Activated T-helper 2 cell treated with anti-CD3 and anti-CD28 coated beads, Interferon-gamma antibody, Interleukin-2, Interleukin-4, amounts not matched to agents 10 μg/mL and 5 μg/mL and 100 μg/mL, durations not matched to agents 14 hours and 24 hours and 36 hours (primary cell): ENCODE results near the gene B3GALT5. TPM values are rescaled to one million over a fixed set of nuclear protein-coding genes. Genes with fewer than 3 reads are reported as not detected.

ENCODE experiments used
- DNase-seq: peaks from one replicate; pipeline ENCODE4 v3.0.0; 2021; ENCODE audit warnings: low spot score
- H3K27ac Mint-ChIP-seq: one replicate; pipeline ENCODE4 v1.8.0; 2021; ENCODE audit warnings: mixed read lengths
- H3K27me3 Mint-ChIP-seq: one replicate; pipeline ENCODE4 v1.8.0; 2021; ENCODE audit warnings: low read depth, mixed read lengths
- H3K36me3 Mint-ChIP-seq: one replicate; pipeline ENCODE4 v1.8.0; 2021; ENCODE audit warnings: low read depth, mixed read lengths
- H3K4me1 Mint-ChIP-seq: one replicate; pipeline ENCODE4 v1.8.0; 2021; ENCODE audit warnings: low read depth, mixed read lengths
- H3K4me3 Mint-ChIP-seq: one replicate; pipeline ENCODE4 v1.8.0; 2021; ENCODE audit warnings: low read depth, mild to moderate bottlenecking, moderate library complexity, mixed read lengths
- H3K9me3 Mint-ChIP-seq: one replicate; pipeline ENCODE4 v1.8.0; 2021; ENCODE audit warnings: mixed read lengths
- intact Hi-C: fragments of 100-400 bp; cut with micrococcal nuclease; formaldehyde crosslinking; loops from one replicate; pipeline ENCODE4 v1.15.1; 2023
- total RNA-seq: library from RNA; stranded (reverse); gene quantifications from 2 replicates; pipeline ENCODE4 v1.2.3, GENCODE V29; 2022

B3GALT5 gene
- total RNA-seq, 1 donor from 2014 or later = not detected

GRCh38 chr21:39658066-39658465 is 45.3 kb downstream of the B3GALT5 start:
- Mint-ChIP-seq H3K27ac (no peak overlapping the region), H3K4me1 (no peaks in the 10 kb centered on the region), H3K36me3 (no peaks in the 10 kb centered on the region), H3K9me3 (peaks cover 4% of the 10 kb centered on the region), H3K4me3 (no peak overlapping the region), H3K27me3 (peaks cover 5% of the 10 kb centered on the region)
- DNase-seq = no peak
- intact Hi-C loops = no loop called here

GRCh38 chr21:39659070-39659815 is 46.5 kb downstream of the B3GALT5 start:
- Mint-ChIP-seq H3K36me3 (no peaks in the 10 kb centered on the region), H3K27me3 (peaks cover 5% of the 10 kb centered on the region), H3K27ac (no peak overlapping the region), H3K4me1 (no peaks in the 10 kb centered on the region), H3K4me3 (no peak overlapping the region), H3K9me3 (no peaks in the 10 kb centered on the region)
- DNase-seq = no peak
- intact Hi-C loops = no loop called here

GRCh38 chr21:39660191-39660980 is 47.6 kb downstream of the B3GALT5 start:
- Mint-ChIP-seq H3K27me3 (peaks cover 5% of the 10 kb centered on the region), H3K4me3 (no peak overlapping the region), H3K4me1 (no peaks in the 10 kb centered on the region), H3K27ac (no peak overlapping the region), H3K9me3 (no peaks in the 10 kb centered on the region), H3K36me3 (no peaks in the 10 kb centered on the region)
- no peak for DNase-seq
- intact Hi-C loops = no loop called here

GRCh38 chr21:39661121-39661520 is 48.4 kb downstream of the B3GALT5 start:
- peaks cover 5% of the 10 kb centered on the region for H3K27me3 Mint-ChIP-seq
- H3K9me3 Mint-ChIP-seq = no peaks in the 10 kb centered on the region
- H3K27ac Mint-ChIP-seq = no peak overlapping the region
- no peaks in the 10 kb centered on the region for H3K36me3 Mint-ChIP-seq
- H3K4me3 Mint-ChIP-seq = no peak overlapping the region
- no peak for DNase-seq
- intact Hi-C loops = no loop called here
- H3K4me1 Mint-ChIP-seq = no peaks in the 10 kb centered on the region

GRCh38 chr21:39661740-39662139 is 49.0 kb downstream of the B3GALT5 start:
- Mint-ChIP-seq H3K36me3 (no peaks in the 10 kb centered on the region), H3K27me3 (peaks cover 5% of the 10 kb centered on the region), H3K4me1 (no peaks in the 10 kb centered on the region), H3K4me3 (no peak overlapping the region), H3K9me3 (no peaks in the 10 kb centered on the region), H3K27ac (no peak overlapping the region)
- intact Hi-C loops = no loop called here
- DNase-seq = no peak

GRCh38 chr21:39662411-39662953 is 49.7 kb downstream of the B3GALT5 start:
- Mint-ChIP-seq H3K27ac (no peak overlapping the region), H3K4me1 (no peaks in the 10 kb centered on the region), H3K4me3 (no peak overlapping the region), H3K27me3 (peaks cover 5% of the 10 kb centered on the region), H3K9me3 (no peaks in the 10 kb centered on the region), H3K36me3 (no peaks in the 10 kb centered on the region)
- intact Hi-C loops = no loop called here
- DNase-seq = no peak

- Mint-ChIP-seq H3K9me3 (no peaks in the 10 kb centered on the region), H3K4me3 (no peak overlapping the region), H3K36me3 (no peaks in the 10 kb centered on the region), H3K27me3 (peaks cover 5% of the 10 kb centered on the region), H3K4me1 (no peaks in the 10 kb centered on the region), H3K27ac (no peak overlapping the region)
- DNase-seq = no peak
- intact Hi-C loops = no loop called here
Observed at GRCh38 chr21:39663066-39663465, 50.3 kb downstream of the B3GALT5 start.

GRCh38 chr21:39663742-39664492 is 51.2 kb downstream of the B3GALT5 start:
- Mint-ChIP-seq H3K9me3 (no peaks in the 10 kb centered on the region), H3K4me1 (no peaks in the 10 kb centered on the region), H3K4me3 (no peak overlapping the region), H3K27ac (no peak overlapping the region), H3K36me3 (no peaks in the 10 kb centered on the region), H3K27me3 (peaks cover 5% of the 10 kb centered on the region)
- intact Hi-C loops = no loop called here
- no peak for DNase-seq

- H3K4me3 Mint-ChIP-seq = no peak overlapping the region
- H3K9me3 Mint-ChIP-seq = no peaks in the 10 kb centered on the region
- no peaks in the 10 kb centered on the region for H3K36me3 Mint-ChIP-seq
- peaks cover 3% of the 10 kb centered on the region for H3K27me3 Mint-ChIP-seq
- H3K4me1 Mint-ChIP-seq = no peaks in the 10 kb centered on the region
- no peak overlapping the region for H3K27ac Mint-ChIP-seq
- intact Hi-C loops = no loop called here
- no peak for DNase-seq
Observed at GRCh38 chr21:39664586-39664985, 51.8 kb downstream of the B3GALT5 start.

- intact Hi-C loops = no loop called here
- Mint-ChIP-seq H3K27me3 (no peaks in the 10 kb centered on the region), H3K4me3 (no peak overlapping the region), H3K9me3 (no peaks in the 10 kb centered on the region), H3K4me1 (no peaks in the 10 kb centered on the region), H3K36me3 (no peaks in the 10 kb centered on the region), H3K27ac (no peak overlapping the region)
- no peak for DNase-seq
Observed at GRCh38 chr21:39666026-39666425, 53.3 kb downstream of the B3GALT5 start.

GRCh38 chr21:39666681-39667315 is 54.1 kb downstream of the B3GALT5 start:
- H3K9me3 Mint-ChIP-seq = no peaks in the 10 kb centered on the region
- no peaks in the 10 kb centered on the region for H3K27me3 Mint-ChIP-seq
- no peak overlapping the region for H3K27ac Mint-ChIP-seq
- no peaks in the 10 kb centered on the region for H3K4me1 Mint-ChIP-seq
- no peak overlapping the region for H3K4me3 Mint-ChIP-seq
- DNase-seq = no peak
- H3K36me3 Mint-ChIP-seq = no peaks in the 10 kb centered on the region
- intact Hi-C loops = no loop called here

- intact Hi-C loops = no loop called here
- no peaks in the 10 kb centered on the region for H3K36me3 Mint-ChIP-seq
- no peaks in the 10 kb centered on the region for H3K27me3 Mint-ChIP-seq
- no peak overlapping the region for H3K4me3 Mint-ChIP-seq
- H3K4me1 Mint-ChIP-seq = no peaks in the 10 kb centered on the region
- no peaks in the 10 kb centered on the region for H3K9me3 Mint-ChIP-seq
- no peak overlapping the region for H3K27ac Mint-ChIP-seq
- DNase-seq = no peak
Observed at GRCh38 chr21:39667353-39667891, 54.7 kb downstream of the B3GALT5 start.
